HCT116 (cell line): Measurements from ENCODE around the gene C2.

Experiments
- CBX3 ChIP-seq: IDR thresholded peaks from 2 replicates; pipeline ENCODE4 v1.6.1; 2012; ENCODE audit warnings: low read depth
- EZH2 ChIP-seq: fragments of 200-600 bp; sonication (generic); IDR thresholded peaks from 2 replicates; pipeline ENCODE4 v1.6.1; 2017; ENCODE audit warnings: antibody characterized with exemption, mixed run types
- POLR2A ChIP-seq: IDR thresholded peaks from 2 replicates; pipeline ENCODE4 v1.7.0; 2011; ENCODE audit warnings: borderline replicate concordance; ENCODE audit not compliant: insufficient read depth, insufficient read length; ENCODE audit errors: extremely low read depth
- POLR2AphosphoS5 ChIP-seq: IDR thresholded peaks from 2 replicates; pipeline ENCODE4 v1.6.1; 2011; ENCODE audit warnings: mild to moderate bottlenecking, low read depth, low read length, moderate library complexity
- ZNF274 ChIP-seq: fragments of 200-500 bp; sonication (Bioruptor generic); IDR thresholded peaks from 2 replicates; pipeline ENCODE4 v1.6.1; 2014; ENCODE audit warnings: mild to moderate bottlenecking, low read depth, low read length, inconsistent platforms
- TF ChIP-seq, protein P1 (sequence below), 3 experiments: fragments of 200-600 bp in 1 of 3; sonication (generic) in 1 of 3; IDR thresholded peaks in 2 of 3; conservative IDR thresholded peaks in 1 of 3; 2 replicates each; pipeline ENCODE4 v1.5.1; 2012 to 2017; ENCODE audit warnings: low read depth in 2 of 3, low read length in 2 of 3, antibody characterized with exemption in 1 of 3, borderline replicate concordance in 1 of 3, control low read depth in 1 of 3, mild to moderate bottlenecking in 1 of 3, mixed read lengths in 1 of 3, mixed run types in 1 of 3, moderate library complexity in 1 of 3; ENCODE audit not compliant: insufficient read depth in 1 of 3

DNA sequence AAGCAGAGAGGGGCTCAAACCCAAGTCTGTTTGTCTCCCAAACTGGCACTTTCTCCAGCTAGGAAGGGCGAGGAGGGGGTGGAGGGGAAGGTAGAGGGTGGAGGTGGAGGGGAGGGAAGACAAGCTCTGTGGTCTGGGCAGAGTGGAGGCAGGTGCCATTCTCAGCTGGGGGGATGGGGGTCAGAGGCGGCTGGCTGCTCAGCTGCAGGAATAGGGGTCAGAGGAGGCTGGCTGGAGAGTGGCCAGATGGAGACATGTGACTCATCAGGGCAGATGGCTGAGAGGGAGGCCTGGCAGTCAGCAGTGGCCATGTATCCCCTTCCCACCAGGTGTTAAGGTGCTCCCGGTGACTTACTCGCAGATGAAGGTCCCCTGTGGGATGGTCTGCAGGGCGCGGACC is 45.2 kb upstream of the C2 start:
- TF ChIP-seq, protein P1, sequence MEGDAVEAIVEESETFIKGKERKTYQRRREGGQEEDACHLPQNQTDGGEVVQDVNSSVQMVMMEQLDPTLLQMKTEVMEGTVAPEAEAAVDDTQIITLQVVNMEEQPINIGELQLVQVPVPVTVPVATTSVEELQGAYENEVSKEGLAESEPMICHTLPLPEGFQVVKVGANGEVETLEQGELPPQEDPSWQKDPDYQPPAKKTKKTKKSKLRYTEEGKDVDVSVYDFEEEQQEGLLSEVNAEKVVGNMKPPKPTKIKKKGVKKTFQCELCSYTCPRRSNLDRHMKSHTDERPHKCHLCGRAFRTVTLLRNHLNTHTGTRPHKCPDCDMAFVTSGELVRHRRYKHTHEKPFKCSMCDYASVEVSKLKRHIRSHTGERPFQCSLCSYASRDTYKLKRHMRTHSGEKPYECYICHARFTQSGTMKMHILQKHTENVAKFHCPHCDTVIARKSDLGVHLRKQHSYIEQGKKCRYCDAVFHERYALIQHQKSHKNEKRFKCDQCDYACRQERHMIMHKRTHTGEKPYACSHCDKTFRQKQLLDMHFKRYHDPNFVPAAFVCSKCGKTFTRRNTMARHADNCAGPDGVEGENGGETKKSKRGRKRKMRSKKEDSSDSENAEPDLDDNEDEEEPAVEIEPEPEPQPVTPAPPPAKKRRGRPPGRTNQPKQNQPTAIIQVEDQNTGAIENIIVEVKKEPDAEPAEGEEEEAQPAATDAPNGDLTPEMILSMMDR (IDR thresholded peaks at IDR 0.05 in 2 of 3, conservative IDR thresholded peaks at IDR 0.05 in 1 of 3; ENCODE audit: borderline replicate concordance in 1 of 3, insufficient read depth in 1 of 3, low read depth in 2 of 3, low read length in 2 of 3) = no peak
- no peak for TF ChIP-seq EZH2
- no peak for TF ChIP-seq POLR2A
- TF ChIP-seq CBX3 = no peak
- no peak for TF ChIP-seq ZNF274
- no peak for TF ChIP-seq POLR2AphosphoS5
